ENCODE measurements around the gene POLR2L. TPM values are rescaled to one million over a fixed set of nuclear protein-coding genes. Genes with fewer than 3 reads are reported as not detected.

Gene POLR2L
- total and polyA plus RNA-seq, 2 of the 13 experiments (the other 11 are each of a cell fraction or from before 2014, with no cell fraction given) = 104 to 114 TPM

DNA sequence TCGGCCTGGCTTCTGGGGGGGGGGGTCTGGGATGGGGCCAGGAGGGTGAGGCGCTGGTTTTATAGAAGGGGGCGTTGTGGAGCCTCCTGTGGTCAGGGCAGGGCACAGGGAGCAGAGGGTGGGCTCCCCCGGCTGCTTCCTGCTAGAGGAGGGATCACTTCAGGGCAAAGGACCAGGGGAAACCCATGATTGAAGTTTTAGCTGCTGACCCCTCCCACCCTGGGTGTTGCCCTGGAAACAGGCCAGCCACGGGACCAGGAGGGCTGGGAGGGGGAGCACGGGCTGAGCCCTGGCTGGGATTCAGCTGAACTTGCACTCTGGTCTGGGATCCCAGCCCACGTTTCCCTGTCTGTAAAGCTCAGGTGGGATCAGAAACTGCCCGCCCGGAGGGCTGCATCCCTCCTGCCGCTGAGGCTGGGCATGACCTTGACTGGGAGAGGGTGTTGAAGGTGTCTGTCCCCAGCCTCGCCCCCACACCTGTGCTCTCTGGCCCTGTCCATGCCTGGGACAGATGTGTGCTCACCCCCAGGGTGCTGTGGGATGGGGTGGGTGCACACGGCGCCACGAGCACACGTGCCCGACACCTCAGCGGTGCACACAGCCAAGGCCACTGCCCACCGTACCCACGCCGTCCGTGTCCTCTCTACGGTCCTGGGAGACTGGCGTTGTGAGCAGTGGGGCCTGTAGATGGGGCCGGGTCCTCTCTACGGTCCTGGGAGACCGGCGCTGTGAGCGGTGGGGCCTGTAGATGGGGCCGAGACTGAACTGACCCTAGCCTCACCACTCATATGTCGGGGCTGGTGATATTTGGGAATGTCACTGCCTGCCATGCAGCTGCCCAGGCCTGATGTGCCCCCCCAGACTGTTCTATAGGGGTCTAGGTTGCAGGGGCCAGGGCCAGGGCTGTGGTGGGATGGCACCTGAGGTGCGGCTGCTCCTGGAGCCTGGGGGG lies 2.6 kb upstream of the POLR2L start (continued):
- TF ChIP-seq, protein P1, sequence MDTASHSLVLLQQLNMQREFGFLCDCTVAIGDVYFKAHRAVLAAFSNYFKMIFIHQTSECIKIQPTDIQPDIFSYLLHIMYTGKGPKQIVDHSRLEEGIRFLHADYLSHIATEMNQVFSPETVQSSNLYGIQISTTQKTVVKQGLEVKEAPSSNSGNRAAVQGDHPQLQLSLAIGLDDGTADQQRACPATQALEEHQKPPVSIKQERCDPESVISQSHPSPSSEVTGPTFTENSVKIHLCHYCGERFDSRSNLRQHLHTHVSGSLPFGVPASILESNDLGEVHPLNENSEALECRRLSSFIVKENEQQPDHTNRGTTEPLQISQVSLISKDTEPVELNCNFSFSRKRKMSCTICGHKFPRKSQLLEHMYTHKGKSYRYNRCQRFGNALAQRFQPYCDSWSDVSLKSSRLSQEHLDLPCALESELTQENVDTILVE (CRISPR knock-in tag; IDR thresholded peaks at IDR 0.05) = no peak
- TF ChIP-seq, protein P2, sequence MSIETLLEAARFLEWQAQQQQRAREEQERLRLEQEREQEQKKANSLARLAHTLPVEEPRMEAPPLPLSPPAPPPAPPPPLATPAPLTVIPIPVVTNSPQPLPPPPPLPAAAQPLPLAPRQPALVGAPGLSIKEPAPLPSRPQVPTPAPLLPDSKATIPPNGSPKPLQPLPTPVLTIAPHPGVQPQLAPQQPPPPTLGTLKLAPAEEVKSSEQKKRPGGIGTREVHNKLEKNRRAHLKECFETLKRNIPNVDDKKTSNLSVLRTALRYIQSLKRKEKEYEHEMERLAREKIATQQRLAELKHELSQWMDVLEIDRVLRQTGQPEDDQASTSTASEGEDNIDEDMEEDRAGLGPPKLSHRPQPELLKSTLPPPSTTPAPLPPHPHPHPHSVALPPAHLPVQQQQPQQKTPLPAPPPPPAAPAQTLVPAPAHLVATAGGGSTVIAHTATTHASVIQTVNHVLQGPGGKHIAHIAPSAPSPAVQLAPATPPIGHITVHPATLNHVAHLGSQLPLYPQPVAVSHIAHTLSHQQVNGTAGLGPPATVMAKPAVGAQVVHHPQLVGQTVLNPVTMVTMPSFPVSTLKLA (IDR thresholded peaks at IDR 0.05) = no peak
- TF ChIP-seq U2AF2 (IDR thresholded peaks at IDR 0.05; ENCODE audit: low read depth, low read length) (no peak), RXRA (CRISPR knock-in tag; IDR thresholded peaks at IDR 0.05) (peak; percentile 66), ARHGAP35 (CRISPR knock-in tag; IDR thresholded peaks at IDR 0.05; ENCODE audit: borderline replicate concordance) (no peak), ZKSCAN5 (CRISPR knock-in tag; IDR thresholded peaks at IDR 0.05) (no peak), RBFOX2 (IDR thresholded peaks at IDR 0.05; ENCODE audit: low read depth, low read length) (peak; percentile 41; the same call in 1 of the 2 replicates), ZEB1 (IDR thresholded peaks at IDR 0.05; ENCODE audit: insufficient replicate concordance, low read depth) (no peak), HNRNPUL1 (IDR thresholded peaks at IDR 0.05; ENCODE audit: low read depth, low read length) (no peak), AKAP8 (CRISPR knock-in tag; IDR thresholded peaks at IDR 0.05) (peak; percentile 94; the same call in 1 of the 2 replicates), ATF7-NPFF (CRISPR knock-in tag; IDR thresholded peaks at IDR 0.05; ENCODE audit: low read depth) (0 out of 2 replicates have a peak, but pooled peaks have one; percentile 14), ZNF547 (CRISPR knock-in tag; IDR thresholded peaks at IDR 0.05) (no peak), ZSCAN31 (CRISPR knock-in tag; IDR thresholded peaks at IDR 0.05; ENCODE audit: low read depth) (peak; percentile 27; the same call in 1 of the 2 replicates), ZNF530 (CRISPR knock-in tag; IDR thresholded peaks at IDR 0.05; ENCODE audit: low read depth) (no peak)
- TF ChIP-seq, protein P3, sequence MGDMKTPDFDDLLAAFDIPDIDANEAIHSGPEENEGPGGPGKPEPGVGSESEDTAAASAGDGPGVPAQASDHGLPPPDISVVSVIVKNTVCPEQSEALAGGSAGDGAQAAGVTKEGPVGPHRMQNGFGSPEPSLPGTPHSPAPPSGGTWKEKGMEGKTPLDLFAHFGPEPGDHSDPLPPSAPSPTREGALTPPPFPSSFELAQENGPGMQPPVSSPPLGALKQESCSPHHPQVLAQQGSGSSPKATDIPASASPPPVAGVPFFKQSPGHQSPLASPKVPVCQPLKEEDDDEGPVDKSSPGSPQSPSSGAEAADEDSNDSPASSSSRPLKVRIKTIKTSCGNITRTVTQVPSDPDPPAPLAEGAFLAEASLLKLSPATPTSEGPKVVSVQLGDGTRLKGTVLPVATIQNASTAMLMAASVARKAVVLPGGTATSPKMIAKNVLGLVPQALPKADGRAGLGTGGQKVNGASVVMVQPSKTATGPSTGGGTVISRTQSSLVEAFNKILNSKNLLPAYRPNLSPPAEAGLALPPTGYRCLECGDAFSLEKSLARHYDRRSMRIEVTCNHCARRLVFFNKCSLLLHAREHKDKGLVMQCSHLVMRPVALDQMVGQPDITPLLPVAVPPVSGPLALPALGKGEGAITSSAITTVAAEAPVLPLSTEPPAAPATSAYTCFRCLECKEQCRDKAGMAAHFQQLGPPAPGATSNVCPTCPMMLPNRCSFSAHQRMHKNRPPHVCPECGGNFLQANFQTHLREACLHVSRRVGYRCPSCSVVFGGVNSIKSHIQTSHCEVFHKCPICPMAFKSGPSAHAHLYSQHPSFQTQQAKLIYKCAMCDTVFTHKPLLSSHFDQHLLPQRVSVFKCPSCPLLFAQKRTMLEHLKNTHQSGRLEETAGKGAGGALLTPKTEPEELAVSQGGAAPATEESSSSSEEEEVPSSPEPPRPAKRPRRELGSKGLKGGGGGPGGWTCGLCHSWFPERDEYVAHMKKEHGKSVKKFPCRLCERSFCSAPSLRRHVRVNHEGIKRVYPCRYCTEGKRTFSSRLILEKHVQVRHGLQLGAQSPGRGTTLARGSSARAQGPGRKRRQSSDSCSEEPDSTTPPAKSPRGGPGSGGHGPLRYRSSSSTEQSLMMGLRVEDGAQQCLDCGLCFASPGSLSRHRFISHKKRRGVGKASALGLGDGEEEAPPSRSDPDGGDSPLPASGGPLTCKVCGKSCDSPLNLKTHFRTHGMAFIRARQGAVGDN (CRISPR knock-in tag; IDR thresholded peaks at IDR 0.05) = peak; percentile 60
- TF ChIP-seq, protein P4, sequence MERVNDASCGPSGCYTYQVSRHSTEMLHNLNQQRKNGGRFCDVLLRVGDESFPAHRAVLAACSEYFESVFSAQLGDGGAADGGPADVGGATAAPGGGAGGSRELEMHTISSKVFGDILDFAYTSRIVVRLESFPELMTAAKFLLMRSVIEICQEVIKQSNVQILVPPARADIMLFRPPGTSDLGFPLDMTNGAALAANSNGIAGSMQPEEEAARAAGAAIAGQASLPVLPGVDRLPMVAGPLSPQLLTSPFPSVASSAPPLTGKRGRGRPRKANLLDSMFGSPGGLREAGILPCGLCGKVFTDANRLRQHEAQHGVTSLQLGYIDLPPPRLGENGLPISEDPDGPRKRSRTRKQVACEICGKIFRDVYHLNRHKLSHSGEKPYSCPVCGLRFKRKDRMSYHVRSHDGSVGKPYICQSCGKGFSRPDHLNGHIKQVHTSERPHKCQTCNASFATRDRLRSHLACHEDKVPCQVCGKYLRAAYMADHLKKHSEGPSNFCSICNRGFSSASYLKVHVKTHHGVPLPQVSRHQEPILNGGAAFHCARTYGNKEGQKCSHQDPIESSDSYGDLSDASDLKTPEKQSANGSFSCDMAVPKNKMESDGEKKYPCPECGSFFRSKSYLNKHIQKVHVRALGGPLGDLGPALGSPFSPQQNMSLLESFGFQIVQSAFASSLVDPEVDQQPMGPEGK (CRISPR knock-in tag; IDR thresholded peaks at IDR 0.05) = peak; percentile 71; the same call in 1 of the 2 replicates
- TF ChIP-seq, protein P5, sequence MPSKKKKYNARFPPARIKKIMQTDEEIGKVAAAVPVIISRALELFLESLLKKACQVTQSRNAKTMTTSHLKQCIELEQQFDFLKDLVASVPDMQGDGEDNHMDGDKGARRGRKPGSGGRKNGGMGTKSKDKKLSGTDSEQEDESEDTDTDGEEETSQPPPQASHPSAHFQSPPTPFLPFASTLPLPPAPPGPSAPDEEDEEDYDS (CRISPR knock-in tag; IDR thresholded peaks at IDR 0.05) = peak; percentile 31; the same call in 1 of the 2 replicates
- TF ChIP-seq, protein P6, sequence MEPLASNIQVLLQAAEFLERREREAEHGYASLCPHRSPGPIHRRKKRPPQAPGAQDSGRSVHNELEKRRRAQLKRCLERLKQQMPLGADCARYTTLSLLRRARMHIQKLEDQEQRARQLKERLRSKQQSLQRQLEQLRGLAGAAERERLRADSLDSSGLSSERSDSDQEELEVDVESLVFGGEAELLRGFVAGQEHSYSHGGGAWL (CRISPR knock-in tag; IDR thresholded peaks at IDR 0.05) = 0 out of 2 replicates have a peak, but pooled peaks have one; percentile 35
